ENCODE results near the gene ST6GALNAC4. TPM values are rescaled to one million over a fixed set of nuclear protein-coding genes. Genes with fewer than 3 reads are reported as not detected.

The ST6GALNAC4 gene
- total RNA-seq, 2 experiments from 2014 or later, result 118 to 180 TPM

- POLR2A ChIA-PET, result interaction anchor here (0.6 kb wide), 1 partner anchor 9 kb away, joined by 3 read pairs; no protein-coding TSS in a partner anchor
- Histone ChIP-seq H3K36me3 (ENCODE audit: insufficient read depth, low read length) (peaks cover 75% of the 10 kb centered on the region), H2AFZ (ENCODE audit: low read length) (no peak overlapping the region), H3K4me2 (ENCODE audit: low read length) (peak overlapping the region; percentile 36; the same call in 1 of the 2 replicates), H3K9me2 (ENCODE audit: insufficient read depth, low read length) (no peaks in the 10 kb centered on the region), H3K27ac (ENCODE audit: low read depth, low read length, poor library complexity, severe bottlenecking) (peak overlapping the region; percentile 20), H3K9me3 (ENCODE audit: low read length) (no peaks in the 10 kb centered on the region), H3K4me1 (ENCODE audit: insufficient read depth, low read length, poor library complexity, severe bottlenecking) (peaks cover 57% of the 10 kb centered on the region), H4K20me1 (ENCODE audit: insufficient read depth, low read length) (0 out of 2 replicates have a peak, but pooled peaks cover 3% of the 10 kb centered on the region), H3K4me3 (ENCODE audit: low read depth, low read length, poor library complexity, severe bottlenecking) (no peak overlapping the region), H3K79me2 (ENCODE audit: insufficient read depth, low read depth, low read length) (peaks cover 39% of the 10 kb centered on the region)
- CTCF ChIA-PET (ENCODE audit: unreplicated experiment), result interaction anchor here (0.8 kb wide), 1 partner anchor 42 kb away, joined by 3 read pairs; no protein-coding TSS in a partner anchor
- intact Hi-C loops (cut with micrococcal nuclease; ENCODE audit: unreplicated experiment), result no loop called here
- BruUV-seq (replicated peaks), result no TSS peak
- no peak for TF ChIP-seq CTCF (conservative IDR thresholded peaks at IDR 0.05; ENCODE audit: low read length)
- TF ChIP-seq EZH2phosphoT487 (IDR thresholded peaks at IDR 0.05; ENCODE audit: borderline replicate concordance, low read depth, low read length), result no peak
- DNase-seq (ENCODE audit: low spot score), result no peak
Measured at GRCh38 chr9:127912882-127913281, 4.0 kb downstream of the ST6GALNAC4 start.

GRCh38 chr9:127912296-127912695, 4.5 kb downstream of the ST6GALNAC4 start:
- TF ChIP-seq CTCF (conservative IDR thresholded peaks at IDR 0.05; ENCODE audit: low read length) (no peak), EZH2phosphoT487 (IDR thresholded peaks at IDR 0.05; ENCODE audit: borderline replicate concordance, low read depth, low read length) (no peak)
- ChIA-PET POLR2A (no interaction called here), CTCF (ENCODE audit: unreplicated experiment) (interaction anchor here (0.8 kb wide), 1 partner anchor 42 kb away, joined by 3 read pairs; no protein-coding TSS in a partner anchor)
- Histone ChIP-seq H3K9me2 (ENCODE audit: insufficient read depth, low read length) (no peaks in the 10 kb centered on the region), H4K20me1 (ENCODE audit: insufficient read depth, low read length) (0 out of 2 replicates have a peak, but pooled peaks cover 3% of the 10 kb centered on the region), H3K4me3 (ENCODE audit: low read depth, low read length, poor library complexity, severe bottlenecking) (peak overlapping the region; percentile 32), H3K79me2 (ENCODE audit: insufficient read depth, low read depth, low read length) (peaks cover 39% of the 10 kb centered on the region), H3K4me1 (ENCODE audit: insufficient read depth, low read length, poor library complexity, severe bottlenecking) (peaks cover 53% of the 10 kb centered on the region), H3K9me3 (ENCODE audit: low read length) (no peaks in the 10 kb centered on the region), H3K27ac (ENCODE audit: low read depth, low read length, poor library complexity, severe bottlenecking) (peak overlapping the region; percentile 65), H2AFZ (ENCODE audit: low read length) (no peak overlapping the region), H3K4me2 (ENCODE audit: low read length) (peak overlapping the region; percentile 57), H3K36me3 (ENCODE audit: insufficient read depth, low read length) (peaks cover 81% of the 10 kb centered on the region)
- intact Hi-C loops (cut with micrococcal nuclease; ENCODE audit: unreplicated experiment), result no loop called here
- no TSS peak for BruUV-seq (replicated peaks)
- no peak for DNase-seq (ENCODE audit: low spot score)

- Histone ChIP-seq H3K27ac (ENCODE audit: low read depth, low read length, poor library complexity, severe bottlenecking) (peak overlapping the region; percentile 65), H3K4me2 (ENCODE audit: low read length) (peak overlapping the region; percentile 57), H4K20me1 (ENCODE audit: insufficient read depth, low read length) (0 out of 2 replicates have a peak, but pooled peaks cover 3% of the 10 kb centered on the region), H3K4me1 (ENCODE audit: insufficient read depth, low read length, poor library complexity, severe bottlenecking) (peaks cover 68% of the 10 kb centered on the region), H2AFZ (ENCODE audit: low read length) (no peak overlapping the region), H3K79me2 (ENCODE audit: insufficient read depth, low read depth, low read length) (peaks cover 30% of the 10 kb centered on the region), H3K36me3 (ENCODE audit: insufficient read depth, low read length) (peaks cover 76% of the 10 kb centered on the region), H3K9me2 (ENCODE audit: insufficient read depth, low read length) (no peaks in the 10 kb centered on the region), H3K4me3 (ENCODE audit: low read depth, low read length, poor library complexity, severe bottlenecking) (peak overlapping the region; percentile 32), H3K9me3 (ENCODE audit: low read length) (no peaks in the 10 kb centered on the region)
- no peak for TF ChIP-seq EZH2phosphoT487 (IDR thresholded peaks at IDR 0.05; ENCODE audit: borderline replicate concordance, low read depth, low read length)
- peak; percentile 62 for TF ChIP-seq CTCF (conservative IDR thresholded peaks at IDR 0.05; ENCODE audit: low read length)
- ChIA-PET CTCF (ENCODE audit: unreplicated experiment) (interaction anchor here (1.0 kb wide), 1 partner anchor 11 kb away, joined by 3 read pairs; no protein-coding TSS in a partner anchor), POLR2A (no interaction called here)
- intact Hi-C loops (cut with micrococcal nuclease; ENCODE audit: unreplicated experiment), result no loop called here
- BruUV-seq (replicated peaks), result no TSS peak
- DNase-seq (ENCODE audit: low spot score), result no peak
Measured at GRCh38 chr9:127910613-127911205, 6.1 kb downstream of the ST6GALNAC4 start.

Measured in OCI-LY7 (cell line).